Esophagus muscularis mucosa (tissue), 3 donors: Measurements from ENCODE around the gene TOM1L1.

ENCODE experiments used
- POLR2A ChIP-seq: fragments of 450-650 bp; IDR thresholded peaks from one replicate; pipeline ENCODE4 v1.6.1; 2017; ENCODE audit warnings: antibody characterized with exemption, moderate library complexity, mild to moderate bottlenecking, low read depth
- POLR2AphosphoS5 ChIP-seq, 2 donors: sonication (generic); formaldehyde crosslinking; IDR thresholded peaks; one replicate each; pipeline ENCODE4 v1.6.1; 2017; ENCODE audit warnings: antibody characterized with exemption in 2 of 2
- TF ChIP-seq, protein P1 (sequence below), 3 experiments: fragments of 200-600 bp in 2 of 3; fragments of 450-650 bp in 1 of 3; sonication (generic) in 2 of 3; IDR thresholded peaks; one replicate each; pipeline ENCODE4 v1.5.1; 2017 to 2019; ENCODE audit warnings: antibody characterized with exemption in 3 of 3, mild to moderate bottlenecking in 2 of 3, moderate library complexity in 1 of 3

DNA sequence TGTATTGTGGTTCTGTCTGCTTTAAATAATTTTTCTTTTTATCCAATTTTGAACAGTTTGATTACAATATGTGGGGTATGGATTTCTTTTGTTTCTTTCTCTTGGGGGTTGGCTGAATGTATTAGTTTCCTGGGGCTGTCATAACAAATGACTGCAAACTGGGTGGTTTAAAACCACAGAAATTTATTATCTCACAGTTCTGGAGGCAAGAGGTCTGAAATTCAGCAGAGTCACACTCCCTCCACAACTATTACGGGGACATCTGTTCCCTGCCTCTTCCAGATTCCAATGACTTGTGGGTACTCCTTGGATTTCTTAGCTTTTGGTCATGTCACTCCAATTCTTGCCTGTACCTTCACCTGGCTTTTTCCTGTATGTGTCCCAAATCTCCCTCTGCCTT is 44.1 kb downstream of the TOM1L1 start:
- TF ChIP-seq POLR2A (no peak), POLR2AphosphoS5 (IDR thresholded peaks at IDR 0.05) (no peak)
- TF ChIP-seq, protein P1, sequence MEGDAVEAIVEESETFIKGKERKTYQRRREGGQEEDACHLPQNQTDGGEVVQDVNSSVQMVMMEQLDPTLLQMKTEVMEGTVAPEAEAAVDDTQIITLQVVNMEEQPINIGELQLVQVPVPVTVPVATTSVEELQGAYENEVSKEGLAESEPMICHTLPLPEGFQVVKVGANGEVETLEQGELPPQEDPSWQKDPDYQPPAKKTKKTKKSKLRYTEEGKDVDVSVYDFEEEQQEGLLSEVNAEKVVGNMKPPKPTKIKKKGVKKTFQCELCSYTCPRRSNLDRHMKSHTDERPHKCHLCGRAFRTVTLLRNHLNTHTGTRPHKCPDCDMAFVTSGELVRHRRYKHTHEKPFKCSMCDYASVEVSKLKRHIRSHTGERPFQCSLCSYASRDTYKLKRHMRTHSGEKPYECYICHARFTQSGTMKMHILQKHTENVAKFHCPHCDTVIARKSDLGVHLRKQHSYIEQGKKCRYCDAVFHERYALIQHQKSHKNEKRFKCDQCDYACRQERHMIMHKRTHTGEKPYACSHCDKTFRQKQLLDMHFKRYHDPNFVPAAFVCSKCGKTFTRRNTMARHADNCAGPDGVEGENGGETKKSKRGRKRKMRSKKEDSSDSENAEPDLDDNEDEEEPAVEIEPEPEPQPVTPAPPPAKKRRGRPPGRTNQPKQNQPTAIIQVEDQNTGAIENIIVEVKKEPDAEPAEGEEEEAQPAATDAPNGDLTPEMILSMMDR (IDR thresholded peaks at IDR 0.05): no peak
